Liver (tissue), 9 donors: ENCODE measurements around the gene CDHR2. TPM values are rescaled to one million over a fixed set of nuclear protein-coding genes. Genes with fewer than 3 reads are reported as not detected.

ENCODE experiments used
- DNase-seq: peaks from one replicate; pipeline ENCODE4 v3.0.0-alpha.2; 2017; ENCODE audit warnings: low spot score
- H3K27ac ChIP-seq, 2 donors: one replicate each; pipeline ENCODE4 v1.7.0; 2013; ENCODE audit warnings: inconsistent platforms in 2 of 2, low read length in 2 of 2, control low read depth in 1 of 2, low read depth in 1 of 2, mild to moderate bottlenecking in 1 of 2
- H3K27me3 ChIP-seq, 4 donors: one replicate each; pipeline versions ENCODE4 v1.6.1 to v1.7.0; 2013; ENCODE audit warnings: low read length in 3 of 4, inconsistent platforms in 1 of 4, mild to moderate bottlenecking in 1 of 4, moderate library complexity in 1 of 4; ENCODE audit not compliant: control insufficient read depth in 4 of 4, insufficient read depth in 4 of 4
- H3K36me3 ChIP-seq, 4 donors: one replicate each; pipeline versions ENCODE4 v1.6.1 to v1.7.0; 2013; ENCODE audit warnings: low read length in 3 of 4, mild to moderate bottlenecking in 3 of 4, low read depth in 1 of 4, moderate library complexity in 1 of 4; ENCODE audit not compliant: control insufficient read depth in 4 of 4, insufficient read depth in 3 of 4
- H3K4me1 ChIP-seq, 4 donors: one replicate each; pipeline versions ENCODE4 v1.6.1 to v1.7.0; 2013; ENCODE audit warnings: low read length in 3 of 4, mild to moderate bottlenecking in 3 of 4, moderate library complexity in 1 of 4; ENCODE audit not compliant: control insufficient read depth in 4 of 4, insufficient read depth in 4 of 4
- H3K4me3 ChIP-seq, 3 donors: one replicate each; pipeline versions ENCODE4 v1.6.1 to v1.7.0; 2013; ENCODE audit warnings: low read length in 3 of 3, control low read depth in 1 of 3, low read depth in 1 of 3, mild to moderate bottlenecking in 1 of 3
- H3K9ac ChIP-seq, 2 donors: one replicate each; pipeline ENCODE4 v1.7.0; 2013; ENCODE audit warnings: low read length in 2 of 2, mild to moderate bottlenecking in 2 of 2, moderate library complexity in 2 of 2, control low read depth in 1 of 2, low read depth in 1 of 2
- H3K9me3 ChIP-seq, 4 donors: one replicate each; pipeline versions ENCODE4 v1.6.1 to v1.7.0; 2013; ENCODE audit warnings: low read length in 3 of 4; ENCODE audit not compliant: control insufficient read depth in 4 of 4
- CTCF ChIP-seq: fragments of 150-350 bp; IDR thresholded peaks from 2 replicates; pipeline ENCODE4 v1.5.1; 2017; ENCODE audit warnings: improper control_type of control experiment, low read depth, low read length; ENCODE audit not compliant: missing input control
- EGR1 ChIP-seq, 2 donors: IDR thresholded peaks; 2 replicates each; pipeline ENCODE4 v1.6.1; 2016 to 2018; ENCODE audit warnings: antibody characterized with exemption in 2 of 2, low read depth in 2 of 2
- FOXA1 ChIP-seq: IDR thresholded peaks from 2 replicates; pipeline ENCODE4 v1.6.1; 2016; ENCODE audit warnings: antibody characterized with exemption
- FOXA2 ChIP-seq: IDR thresholded peaks from 2 replicates; pipeline ENCODE4 v1.6.1; 2016; ENCODE audit warnings: antibody characterized with exemption
- GABPA ChIP-seq, 2 donors: IDR thresholded peaks in 1 of 2; conservative IDR thresholded peaks in 1 of 2; 2 replicates each; pipeline ENCODE4 v1.6.1; 2016; ENCODE audit warnings: antibody characterized with exemption in 2 of 2, mild to moderate bottlenecking in 1 of 2, moderate library complexity in 1 of 2
- HNF4A ChIP-seq, 2 donors: conservative IDR thresholded peaks; 2 replicates each; pipeline ENCODE4 v1.6.1; 2016; ENCODE audit warnings: antibody characterized with exemption in 2 of 2, mild to moderate bottlenecking in 2 of 2
- HNF4G ChIP-seq: IDR thresholded peaks from 2 replicates; pipeline ENCODE4 v1.6.1; 2016; ENCODE audit warnings: antibody characterized with exemption
- JUND ChIP-seq, 2 donors: IDR thresholded peaks; 2 replicates each; pipeline ENCODE4 v1.6.1; 2016; ENCODE audit warnings: antibody characterized with exemption in 2 of 2
- NR2F2 ChIP-seq: IDR thresholded peaks from 2 replicates; pipeline ENCODE4 v1.6.1; 2016; ENCODE audit warnings: antibody characterized with exemption
- RAD21 ChIP-seq, 2 donors: IDR thresholded peaks; 2 replicates each; pipeline ENCODE4 v1.6.1; 2016; ENCODE audit warnings: antibody characterized with exemption in 2 of 2, mild to moderate bottlenecking in 2 of 2
- REST ChIP-seq: IDR thresholded peaks from 2 replicates; pipeline ENCODE4 v1.6.1; 2016; ENCODE audit warnings: antibody characterized with exemption, mild to moderate bottlenecking
- RXRA ChIP-seq, 2 donors: IDR thresholded peaks; 2 replicates each; pipeline ENCODE4 v1.6.1; 2017 to 2018; ENCODE audit warnings: antibody characterized with exemption in 2 of 2, mild to moderate bottlenecking in 1 of 2
- SP1 ChIP-seq: IDR thresholded peaks from 2 replicates; pipeline ENCODE4 v1.6.1; 2018; ENCODE audit warnings: antibody characterized with exemption, mild to moderate bottlenecking
- TAF1 ChIP-seq: conservative IDR thresholded peaks from 2 replicates; pipeline ENCODE4 v1.6.1; 2016; ENCODE audit warnings: antibody characterized with exemption, mild to moderate bottlenecking
- YY1 ChIP-seq: IDR thresholded peaks from 2 replicates; pipeline ENCODE4 v1.6.1; 2016; ENCODE audit warnings: antibody characterized with exemption, mild to moderate bottlenecking
- WGBS: extraction: QIAGEN DNeasy Blood & Tissue Kit; methylation state at CpG from one replicate; pipeline ENCODE4 v1.1.7; 2013; 5-methylcytosine and 5-hydroxymethylcytosine counted together
- polyA plus RNA-seq, 2 donors: library from polyadenylated mRNA; stranded (reverse) in 1 of 2; unstranded in 1 of 2; fragments of 200-250 nt in 1 of 2; fragments of >200 nt in 1 of 2; fragmentation: Nextera tagmentation in 1 of 2; extraction: Ambion mirVana in 1 of 2; gene quantifications; one replicate each; pipeline versions ENCODE4 v1.2.1 to v1.2.3, GENCODE V29; 2013 to 2015
- total RNA-seq, 2 donors: library from RNA; depleted of rRNA; stranded (reverse); fragments of >200 nt; gene quantifications; one replicate each; pipeline ENCODE4 v1.2.3, GENCODE V29; 2014
- TF ChIP-seq, protein P1 (sequence below): IDR thresholded peaks from 2 replicates; pipeline ENCODE4 v1.6.1; 2016; ENCODE audit warnings: antibody characterized with exemption
- TF ChIP-seq, protein P2 (sequence below): IDR thresholded peaks from 2 replicates; pipeline ENCODE4 v1.6.1; 2016; ENCODE audit warnings: antibody characterized with exemption
- donor health status: healthy.
- donor health status: healthy.
- donor health status: healthy.
- donor health status: healthy.
- donor health status: healthy.

The CDHR2 gene
- total and polyA plus RNA-seq, 4 donors = 8.8 to 23.8 (median 16.6) TPM

DNA sequence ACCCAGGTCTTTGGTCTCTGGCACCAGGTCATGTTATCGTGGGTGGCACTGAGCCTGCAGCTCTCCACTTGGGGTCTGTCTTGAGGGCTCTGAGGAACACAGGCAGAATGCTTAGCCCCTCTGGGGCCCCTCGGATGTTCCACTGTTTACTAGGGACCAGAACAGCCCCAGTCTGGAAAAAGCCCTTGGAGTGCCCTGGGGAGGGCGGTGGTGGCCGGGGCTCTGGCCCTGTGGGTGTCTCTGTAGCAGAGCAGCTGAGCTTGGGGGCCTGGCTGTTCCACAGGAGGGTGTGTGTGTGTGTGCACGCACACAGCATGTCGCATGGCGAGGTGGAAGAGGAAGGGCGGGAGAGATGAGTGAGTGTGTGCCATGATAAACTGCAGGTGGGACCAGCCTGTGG lies 45.4 kb downstream of the CDHR2 start (continued):
- TF ChIP-seq CTCF = no peak
- TF ChIP-seq, protein P1, sequence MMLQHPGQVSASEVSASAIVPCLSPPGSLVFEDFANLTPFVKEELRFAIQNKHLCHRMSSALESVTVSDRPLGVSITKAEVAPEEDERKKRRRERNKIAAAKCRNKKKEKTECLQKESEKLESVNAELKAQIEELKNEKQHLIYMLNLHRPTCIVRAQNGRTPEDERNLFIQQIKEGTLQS = no peak

- Histone ChIP-seq H3K4me1 (peaks cover 4 to 16% (median 6%) of the 10 kb centered on the region in 4 donors), H3K9me3 (no peaks in the 10 kb centered on the region), H3K27ac (no peak overlapping the region), H3K9ac (no peak overlapping the region), H3K4me3 (no peak overlapping the region), H3K27me3 (no peaks in the 10 kb centered on the region), H3K36me3 (peaks cover 0 to 9% (median 2%) of the 10 kb centered on the region in 4 donors)
- 93% methylated on average over 11 of the region's 11 CpGs for WGBS
- DNase-seq = no peak
- TF ChIP-seq FOXA2 (no peak), YY1 (no peak), SP1 (no peak), GABPA (IDR thresholded peaks at IDR 0.05 in 1 of 2, conservative IDR thresholded peaks at IDR 0.05 in 1 of 2) (no peak), NR2F2 (no peak), RXRA (IDR thresholded peaks at IDR 0.05) (no peak), RAD21 (IDR thresholded peaks at IDR 0.05) (no peak), JUND (IDR thresholded peaks at IDR 0.05) (no peak), TAF1 (no peak)
- TF ChIP-seq, protein P2, sequence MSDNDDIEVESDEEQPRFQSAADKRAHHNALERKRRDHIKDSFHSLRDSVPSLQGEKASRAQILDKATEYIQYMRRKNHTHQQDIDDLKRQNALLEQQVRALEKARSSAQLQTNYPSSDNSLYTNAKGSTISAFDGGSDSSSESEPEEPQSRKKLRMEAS = no peak
Measured at GRCh38 chr5:176595386-176595943, 46.3 kb downstream of the CDHR2 start.

DNA sequence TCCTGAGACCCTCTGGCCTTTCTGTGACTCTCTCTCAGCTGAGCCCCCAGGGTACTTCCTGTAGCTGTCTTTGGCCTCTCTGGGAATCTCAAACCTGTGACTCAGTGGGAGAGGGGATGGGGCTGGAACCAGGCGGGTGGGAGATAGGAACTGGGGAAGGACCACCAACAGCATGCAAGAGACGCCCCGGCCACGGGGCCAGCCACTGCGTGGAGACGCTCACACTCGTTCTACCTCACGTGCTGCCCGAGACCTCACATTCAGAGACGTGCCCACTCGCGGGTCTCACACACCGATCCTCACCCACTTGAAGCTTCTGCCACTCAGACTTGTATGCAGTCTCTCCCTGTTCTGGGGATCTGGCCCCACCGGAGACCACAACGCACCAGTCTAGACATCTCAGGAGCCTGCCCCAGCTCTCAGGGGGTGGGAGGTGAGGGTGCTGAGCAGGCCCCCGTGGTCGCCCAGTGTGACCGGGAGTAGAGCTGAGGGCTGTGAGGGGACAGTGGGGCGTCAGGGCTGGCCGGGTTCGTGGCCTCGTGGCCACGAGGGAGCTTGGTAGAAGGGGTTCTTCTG lies 47.0 kb downstream of the CDHR2 start:
- Histone ChIP-seq H3K4me3 (no peak overlapping the region), H3K36me3 (peaks cover 0 to 7% (median 2%) of the 10 kb centered on the region in 4 donors), H3K9ac (no peak overlapping the region), H3K4me1 (peaks cover 4 to 16% (median 6%) of the 10 kb centered on the region in 4 donors), H3K9me3 (no peaks in the 10 kb centered on the region), H3K27me3 (no peaks in the 10 kb centered on the region), H3K27ac (no peak overlapping the region)
- WGBS = 86% methylated on average over 23 of the region's 23 CpGs
- TF ChIP-seq FOXA1 (no peak), HNF4A (conservative IDR thresholded peaks at IDR 0.05) (no peak), NR2F2 (no peak), YY1 (no peak), RXRA (IDR thresholded peaks at IDR 0.05) (no peak), SP1 (no peak), FOXA2 (no peak), HNF4G (no peak), EGR1 (IDR thresholded peaks at IDR 0.05; ENCODE audit: low read depth in 2 of 2) (no peak), REST (no peak), GABPA (IDR thresholded peaks at IDR 0.05 in 1 of 2, conservative IDR thresholded peaks at IDR 0.05 in 1 of 2) (no peak)
- TF ChIP-seq, protein P1 = no peak
- TF ChIP-seq, protein P2 = no peak
- DNase-seq = no peak
